RPMI8226 (cell line): Measurements from ENCODE around the gene FLVCR2.
"Not testable (repeated sequence)": the region's sequence is repeated elsewhere in the genome, so short reads cannot be mapped to it uniquely, and the experiment has no call there.

Experiments
- DNase-seq: peaks from one replicate; pipeline ENCODE4 v3.0.0-alpha.2; 2015

FLVCR2 gene

DNA sequence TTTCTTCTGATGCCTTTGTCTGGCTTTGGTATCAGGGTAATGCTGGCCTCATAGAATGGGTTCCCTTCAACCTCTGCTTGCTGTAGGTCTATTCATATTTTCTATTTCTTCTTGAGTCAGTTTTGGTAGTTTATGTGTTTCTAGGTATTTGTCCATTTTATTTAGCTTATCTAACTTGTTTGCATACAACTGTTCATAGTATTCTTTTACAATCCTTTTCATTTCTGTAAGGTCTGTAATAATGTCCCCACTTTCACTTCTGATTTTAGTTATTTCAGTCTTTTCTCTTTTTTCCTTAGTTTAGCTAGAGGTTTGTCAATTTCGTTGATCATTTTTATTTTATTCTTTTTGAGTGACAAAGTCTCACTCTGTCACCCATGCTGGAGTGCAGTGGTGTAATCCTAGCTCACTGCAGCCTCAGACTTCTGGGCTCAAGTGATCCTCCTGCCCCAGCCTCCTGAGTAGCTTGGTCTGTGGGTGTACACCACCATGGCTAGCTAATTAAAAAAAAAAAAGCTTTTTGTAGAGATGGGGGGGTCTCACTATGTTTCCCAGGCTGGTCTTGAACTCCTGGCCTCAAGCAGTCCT is 94.3 kb downstream of the FLVCR2 start:
- no peak for DNase-seq

DNA sequence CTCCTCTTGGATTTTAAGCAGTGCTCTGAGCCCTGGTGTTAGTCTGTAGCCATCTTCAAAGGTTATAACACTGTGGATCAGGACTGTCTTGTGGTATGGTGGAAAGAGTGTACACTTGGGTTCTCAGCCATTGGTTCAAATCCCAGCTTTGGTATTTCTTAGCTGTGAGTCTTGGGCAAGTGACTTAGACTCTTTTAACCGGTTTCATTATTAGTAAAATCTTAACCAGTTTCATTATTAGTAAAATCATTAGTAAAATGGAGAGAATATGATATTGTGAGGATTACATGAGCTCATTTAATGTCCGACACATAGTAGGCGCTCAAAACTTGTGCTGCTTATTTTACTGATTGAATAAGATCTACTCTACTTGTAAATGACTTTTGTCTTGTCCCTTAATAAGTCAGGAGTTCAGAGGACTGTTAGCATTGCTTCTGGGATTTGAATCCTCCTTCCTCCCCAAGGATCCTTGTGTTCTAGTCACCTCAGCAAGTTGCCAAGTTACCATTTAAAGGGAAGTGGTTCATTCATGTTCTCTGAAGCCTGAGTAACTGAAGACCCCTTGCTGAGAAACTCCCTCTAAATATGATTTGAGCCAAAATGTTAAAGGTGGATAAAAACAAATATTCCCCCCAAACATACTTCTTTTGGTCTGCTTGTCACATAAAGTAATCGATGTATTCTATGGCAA is 95.1 kb downstream of the FLVCR2 start:
- DNase-seq = no peak

DNA sequence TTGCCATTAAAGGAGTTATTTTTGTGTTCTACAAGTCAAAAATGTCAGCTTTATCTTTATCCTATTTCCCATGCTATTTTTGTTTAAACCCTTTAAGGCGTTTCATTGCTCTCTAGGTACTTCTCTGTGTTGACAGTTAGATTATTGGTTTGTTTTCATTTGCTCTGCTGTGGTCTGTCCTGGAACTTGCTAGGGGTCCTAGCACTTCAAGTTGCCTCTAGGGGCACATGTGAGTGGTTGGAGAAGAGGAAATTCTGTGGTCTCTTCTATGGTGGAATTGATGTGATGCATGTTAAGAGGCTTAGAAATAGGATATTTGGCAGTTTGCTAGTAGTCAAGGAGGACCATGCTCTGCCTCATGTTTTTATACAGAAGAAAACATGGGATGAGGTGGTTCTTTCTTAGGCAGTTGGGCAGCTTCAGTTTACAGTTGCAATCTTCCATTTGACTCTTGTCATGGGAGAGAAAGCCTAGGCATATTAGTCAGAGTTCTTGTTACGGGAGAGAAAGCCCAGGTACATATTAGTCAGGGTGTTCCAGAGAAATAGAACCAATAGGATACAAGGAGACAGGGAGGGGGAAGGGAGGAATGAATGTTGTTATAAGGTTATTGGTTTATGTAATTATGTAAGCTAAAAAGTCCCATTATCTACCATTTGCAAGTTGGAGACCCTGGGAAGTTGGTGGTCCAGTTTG is 97.0 kb downstream of the FLVCR2 start:
- no peak for DNase-seq

DNA sequence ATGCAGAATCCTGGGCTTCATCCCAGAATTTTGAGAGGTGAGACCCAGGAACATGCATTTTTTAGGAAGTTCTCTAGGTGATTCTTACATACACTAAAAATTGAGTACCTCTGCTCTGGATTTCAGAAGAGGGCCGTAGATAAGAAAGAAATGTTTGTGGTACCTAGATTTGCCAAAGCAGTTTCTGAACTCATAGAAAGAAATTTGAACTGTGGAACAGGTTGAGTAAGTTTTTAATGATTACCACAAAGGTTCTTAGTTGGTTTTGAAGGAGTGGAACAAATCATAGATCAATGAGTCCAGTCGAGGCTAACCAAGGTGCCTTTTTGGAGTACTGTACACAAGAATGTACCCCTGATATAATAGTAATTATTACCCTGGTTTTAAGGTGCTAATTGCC is 107.5 kb downstream of the FLVCR2 start:
- no peak for DNase-seq

DNA sequence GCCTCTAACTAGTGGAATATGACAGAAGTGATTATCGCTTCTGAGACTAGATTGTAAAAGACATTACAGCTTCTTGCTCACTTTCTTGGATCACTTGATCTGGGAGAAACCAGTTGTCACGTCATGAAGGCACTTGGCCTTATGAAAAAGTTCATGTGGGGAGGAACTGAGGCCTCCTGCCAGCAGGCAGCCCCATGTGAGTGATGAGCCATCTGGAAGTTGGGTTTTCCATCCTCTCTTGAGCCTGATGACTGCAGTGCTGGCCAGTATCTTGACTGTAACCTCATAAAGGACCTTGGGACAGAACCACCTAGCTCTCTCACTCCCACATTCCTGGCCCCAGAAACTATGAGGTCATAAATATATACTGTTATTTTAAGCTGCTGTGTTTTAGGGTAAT is 110.6 kb downstream of the FLVCR2 start:
- DNase-seq = no peak

DNA sequence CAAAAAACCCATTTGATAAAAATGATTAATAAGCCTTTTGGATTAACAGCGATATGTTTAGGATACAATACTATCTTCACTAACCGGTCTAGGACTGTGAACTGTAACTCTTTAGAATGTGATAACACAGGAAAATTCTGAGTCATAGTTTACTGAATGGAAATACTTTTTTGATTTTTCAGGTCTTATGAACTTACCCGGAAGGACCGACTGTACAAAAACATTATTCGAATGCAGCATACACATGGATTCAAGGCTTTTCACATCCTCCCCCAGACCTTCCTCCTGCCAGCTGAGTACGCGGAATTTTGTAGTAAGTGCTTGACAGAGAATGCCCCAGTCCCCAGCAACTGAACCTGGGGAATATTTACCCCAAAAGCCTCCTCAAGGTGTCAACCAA is 111.6 kb downstream of the FLVCR2 start:
- no peak for DNase-seq

DNA sequence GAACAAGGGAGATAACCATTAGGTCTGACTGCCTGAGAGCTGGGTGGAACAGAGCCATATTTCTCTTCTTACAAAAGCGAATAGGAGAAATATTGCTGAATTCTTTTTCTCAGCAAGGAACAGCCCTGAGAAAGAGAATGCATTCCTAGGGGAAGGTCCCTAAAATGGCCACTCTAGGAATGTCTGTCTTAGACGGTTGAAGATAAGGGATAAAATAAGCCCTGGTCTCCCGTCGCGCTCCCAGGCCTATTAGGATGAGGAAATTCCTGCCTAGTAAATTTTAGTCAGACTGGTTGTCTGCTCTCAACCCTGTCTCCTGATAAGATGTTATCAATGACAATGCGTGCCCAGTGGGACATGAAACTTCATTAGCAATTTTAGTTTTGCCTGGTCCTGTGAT is 116.6 kb downstream of the FLVCR2 start:
- not testable (repeated sequence) for DNase-seq

DNA sequence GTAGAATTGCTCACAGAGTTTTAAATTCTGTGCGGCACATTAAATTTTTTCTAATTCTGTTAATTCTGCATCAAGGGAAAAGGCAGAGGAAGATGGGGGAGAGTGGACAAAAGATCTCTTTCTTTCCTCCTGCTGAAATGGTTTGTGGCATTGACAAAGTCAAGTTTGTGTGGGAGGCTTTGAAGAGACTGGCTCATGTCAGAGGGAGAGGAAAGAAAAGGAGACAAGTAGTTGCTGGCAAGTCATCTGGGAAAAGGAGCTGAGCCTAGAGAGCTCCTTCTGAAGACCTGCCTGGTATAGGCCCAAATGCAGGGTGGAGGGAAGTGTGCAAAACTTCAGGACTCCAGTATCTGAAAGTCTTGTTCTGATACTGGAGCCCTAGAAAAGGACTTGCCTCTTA is 119.0 kb downstream of the FLVCR2 start:
- DNase-seq = no peak
